GM18951 (cell line): Measurements from ENCODE around the gene MBLAC2.

Experiments used
- POLR2A ChIP-seq: IDR thresholded peaks from 4 replicates; pipeline ENCODE4 v1.6.1; 2011; ENCODE audit warnings: mild to moderate bottlenecking; ENCODE audit not compliant: insufficient read length, insufficient read depth; ENCODE audit errors: extremely low read depth
- in situ Hi-C: fragments of 300-500 bp; cut with MboI; formaldehyde crosslinking; loops from one replicate; pipeline ENCODE4 v1.12.0; 2022; ENCODE audit warnings: low sequenced_read_pairs, mixed read lengths, inconsistent platforms; ENCODE audit not compliant: unreplicated experiment

The MBLAC2 gene

DNA sequence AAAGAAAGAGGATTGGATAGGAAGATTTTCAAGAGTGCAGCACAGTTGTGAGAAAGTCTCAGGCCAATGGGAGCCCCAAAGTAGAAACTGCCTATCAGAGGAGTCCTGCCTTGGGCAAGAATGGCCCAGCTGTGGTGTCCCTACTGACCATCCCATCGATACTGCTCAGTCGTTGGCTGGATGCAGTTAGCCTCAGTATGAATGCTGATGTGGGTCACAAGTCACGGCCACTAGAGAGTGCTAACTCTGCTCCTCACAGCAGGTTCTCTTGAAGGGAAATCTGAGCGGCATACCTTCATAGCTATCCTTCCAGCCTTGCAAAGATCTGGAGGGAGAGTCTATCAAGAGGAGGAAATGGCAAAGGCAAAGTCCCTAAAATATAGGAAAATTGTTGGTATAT is 53.4 kb downstream of the MBLAC2 start:
- TF ChIP-seq POLR2A = no peak
- in situ Hi-C loops = no loop called here

DNA sequence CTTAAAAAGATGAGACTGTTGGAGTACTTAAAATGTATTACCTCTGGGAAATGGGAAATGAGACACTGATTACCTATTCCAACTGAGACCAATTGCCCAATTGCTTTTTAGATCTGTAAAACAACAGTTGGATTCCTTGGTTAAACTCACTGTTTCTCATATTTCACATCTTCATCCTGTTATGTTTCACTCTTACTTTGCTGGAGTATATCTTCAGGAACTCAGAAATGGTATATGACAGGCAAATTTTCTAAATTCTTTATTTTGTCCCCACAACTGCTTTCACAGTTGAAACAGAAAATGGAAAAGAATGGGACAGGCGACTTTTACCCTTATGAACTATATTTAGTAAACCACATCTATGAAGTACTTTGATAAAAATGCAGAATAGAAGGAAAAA is 56.4 kb downstream of the MBLAC2 start:
- TF ChIP-seq POLR2A = no peak
- in situ Hi-C loops = no loop called here

DNA sequence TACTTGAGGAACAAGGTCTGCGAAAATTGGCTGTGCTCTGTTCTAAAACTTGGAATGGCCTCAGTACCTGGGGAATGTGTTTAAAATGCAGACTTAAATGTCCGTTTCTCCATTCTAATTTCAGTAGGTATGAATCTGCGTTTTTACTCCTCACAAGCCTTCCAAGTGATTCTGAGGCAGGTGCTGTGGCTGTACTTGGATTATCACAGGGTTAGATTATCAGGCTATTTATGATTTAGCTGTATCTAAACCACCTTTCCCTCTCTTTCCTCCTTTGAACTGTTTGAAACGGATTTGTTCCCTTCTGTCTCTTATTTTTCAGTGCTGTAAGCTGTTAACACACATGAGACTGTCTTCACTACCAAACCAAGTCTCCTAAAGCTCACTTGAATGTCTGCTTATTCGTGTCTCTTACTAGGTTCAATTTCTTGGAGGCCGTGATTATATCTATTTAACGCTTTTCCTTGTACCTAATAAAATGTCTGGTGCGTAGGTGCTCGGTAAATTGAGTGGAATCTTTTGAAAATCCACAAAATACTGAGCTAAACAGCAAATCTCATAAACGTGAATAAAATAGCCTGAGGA is 64.3 kb downstream of the MBLAC2 start:
- in situ Hi-C loops = no loop called here
- TF ChIP-seq POLR2A = no peak

DNA sequence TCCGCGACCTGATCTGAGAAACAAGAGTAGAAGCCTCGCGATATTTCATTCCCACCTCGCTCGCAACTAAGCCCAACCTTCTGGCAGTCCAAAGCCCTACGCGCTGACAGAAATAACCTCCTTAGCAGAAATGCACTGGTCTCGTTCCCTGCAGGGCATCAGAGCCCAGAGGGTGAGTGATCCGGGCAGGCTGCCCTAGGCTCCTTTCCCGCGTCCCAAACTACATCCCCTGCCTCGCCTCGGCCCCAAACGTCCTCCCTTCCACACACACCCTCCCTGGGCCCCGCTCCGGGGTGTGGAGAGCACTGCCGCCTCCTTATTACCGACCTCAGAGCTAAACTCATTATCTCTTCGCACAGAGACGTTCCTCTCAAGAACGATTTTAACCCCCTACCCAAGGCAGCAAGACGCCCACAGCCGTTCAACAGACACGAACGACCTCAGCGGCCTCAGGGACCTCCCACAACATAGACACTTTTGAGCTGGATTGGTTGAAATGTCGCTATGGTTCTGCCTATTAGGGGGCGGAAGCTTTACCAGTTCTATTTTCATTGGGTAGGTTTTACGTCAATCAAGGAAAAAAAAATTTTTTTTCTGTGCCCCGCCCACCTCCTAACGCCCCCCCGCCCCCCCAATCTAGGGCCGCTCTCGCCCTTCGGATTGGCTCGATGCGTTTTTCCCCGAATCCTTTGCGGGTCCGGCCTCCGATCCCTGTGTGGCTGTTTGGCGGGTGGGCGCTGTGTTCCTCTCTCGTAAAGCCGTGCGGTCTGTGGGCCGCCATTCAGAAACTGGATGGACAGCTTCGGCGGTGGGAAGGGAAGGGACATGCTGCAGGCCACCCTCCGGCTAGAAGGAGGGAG is 65.0 kb downstream of the MBLAC2 start, which contains the start of gene CETN3:
TSS of gene CETN3 (minus strand) at position 439 of the 860 bp plus-strand sequence. CDS start at position 344, 95 bp downstream.
- in situ Hi-C loops = no loop called here
- TF ChIP-seq POLR2A = peak; percentile 92

DNA sequence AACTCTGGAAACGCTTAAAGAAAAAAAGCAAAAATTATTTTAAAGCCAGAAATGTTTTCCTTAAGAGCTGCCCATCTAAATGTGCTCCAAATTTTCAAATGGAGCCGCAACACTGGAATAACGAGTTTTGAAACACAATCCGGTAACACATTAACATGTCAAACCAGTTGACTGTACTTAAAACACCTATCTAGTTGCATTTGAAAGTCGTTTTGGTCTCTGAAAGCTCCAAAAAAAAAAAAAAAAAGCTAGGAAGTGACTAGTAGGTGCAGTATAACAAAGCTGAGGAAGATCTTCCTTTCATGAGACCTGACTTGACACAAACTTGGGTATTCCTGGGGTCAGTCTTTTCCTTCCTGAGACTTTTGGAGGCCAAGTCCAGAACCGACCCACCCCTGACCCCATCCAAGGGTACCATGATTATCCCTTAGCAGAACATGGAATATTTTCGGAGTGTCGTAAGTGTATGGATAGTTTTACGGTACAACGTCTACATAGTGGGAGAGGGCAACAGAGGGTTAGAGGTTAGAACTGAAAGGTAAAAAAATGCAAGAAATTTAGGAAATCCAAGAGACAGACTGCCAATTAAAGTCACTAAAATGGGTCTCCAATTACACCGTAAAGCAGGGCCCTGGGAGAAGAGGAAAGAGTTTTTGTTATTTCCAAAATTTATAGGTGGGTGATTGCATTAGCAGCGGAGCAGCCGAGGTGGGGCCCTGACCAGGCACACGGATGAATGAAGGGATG is 65.8 kb downstream of the MBLAC2 start:
- in situ Hi-C loops = no loop called here
- TF ChIP-seq POLR2A = no peak
